ENCODE measurements around the gene NTRK2.

NTRK2 gene

GRCh38 chr9:84874022-84874421, 204.5 kb downstream of the NTRK2 start:
- TF ChIP-seq TAF1 (IDR thresholded peaks at IDR 0.05; ENCODE audit: low read depth, low read length) (no peak), POU2F2 (IDR thresholded peaks at IDR 0.05; ENCODE audit: low read depth, low read length) (no peak), PAX5 (IDR thresholded peaks at IDR 0.05; ENCODE audit: insufficient read depth, low read length, severe bottlenecking) (no peak), SPI1 (IDR thresholded peaks at IDR 0.05; ENCODE audit: low read depth, low read length) (no peak), POLR2AphosphoS5 (IDR thresholded peaks at IDR 0.05; ENCODE audit: low read depth, low read length) (no peak), POLR2A (IDR thresholded peaks at IDR 0.05; ENCODE audit: low read depth, low read length) (no peak)
- DNase-seq (ENCODE audit: insufficient read length, low spot score) (no peak), FAIRE-seq (no peak)

GRCh38 chr9:84874596-84874995, 205.1 kb downstream of the NTRK2 start:
- FAIRE-seq: no peak
- no peak for DNase-seq (ENCODE audit: insufficient read length, low spot score)
- no peak for TF ChIP-seq TAF1 (IDR thresholded peaks at IDR 0.05; ENCODE audit: low read depth, low read length)
- no peak for TF ChIP-seq POU2F2 (IDR thresholded peaks at IDR 0.05; ENCODE audit: low read depth, low read length)
- TF ChIP-seq SPI1 (IDR thresholded peaks at IDR 0.05; ENCODE audit: low read depth, low read length): no peak
- TF ChIP-seq POLR2A (IDR thresholded peaks at IDR 0.05; ENCODE audit: low read depth, low read length): no peak
- no peak for TF ChIP-seq PAX5 (IDR thresholded peaks at IDR 0.05; ENCODE audit: insufficient read depth, low read length, severe bottlenecking)
- TF ChIP-seq POLR2AphosphoS5 (IDR thresholded peaks at IDR 0.05; ENCODE audit: low read depth, low read length): no peak

- DNase-seq (ENCODE audit: insufficient read length, low spot score): no peak
- no peak for FAIRE-seq
- no peak for TF ChIP-seq POLR2AphosphoS5 (IDR thresholded peaks at IDR 0.05; ENCODE audit: low read depth, low read length)
- no peak for TF ChIP-seq TAF1 (IDR thresholded peaks at IDR 0.05; ENCODE audit: low read depth, low read length)
- no peak for TF ChIP-seq POLR2A (IDR thresholded peaks at IDR 0.05; ENCODE audit: low read depth, low read length)
- TF ChIP-seq SPI1 (IDR thresholded peaks at IDR 0.05; ENCODE audit: low read depth, low read length): no peak
- no peak for TF ChIP-seq POU2F2 (IDR thresholded peaks at IDR 0.05; ENCODE audit: low read depth, low read length)
- no peak for TF ChIP-seq PAX5 (IDR thresholded peaks at IDR 0.05; ENCODE audit: insufficient read depth, low read length, severe bottlenecking)
These were observed 205.7 kb downstream of the NTRK2 start for GRCh38 chr9:84875193-84875592.

GRCh38 chr9:84879631-84880030, 210.1 kb downstream of the NTRK2 start:
- TF ChIP-seq PAX5 (IDR thresholded peaks at IDR 0.05; ENCODE audit: insufficient read depth, low read length, severe bottlenecking) (no peak), TAF1 (IDR thresholded peaks at IDR 0.05; ENCODE audit: low read depth, low read length) (no peak), SPI1 (IDR thresholded peaks at IDR 0.05; ENCODE audit: low read depth, low read length) (no peak), POLR2AphosphoS5 (IDR thresholded peaks at IDR 0.05; ENCODE audit: low read depth, low read length) (no peak), POLR2A (IDR thresholded peaks at IDR 0.05; ENCODE audit: low read depth, low read length) (no peak), POU2F2 (IDR thresholded peaks at IDR 0.05; ENCODE audit: low read depth, low read length) (no peak)
- DNase-seq (ENCODE audit: insufficient read length, low spot score): no peak
- no peak for FAIRE-seq

- no peak for TF ChIP-seq PAX5 (IDR thresholded peaks at IDR 0.05; ENCODE audit: insufficient read depth, low read length, severe bottlenecking)
- TF ChIP-seq POLR2A (IDR thresholded peaks at IDR 0.05; ENCODE audit: low read depth, low read length): no peak
- no peak for FAIRE-seq
- DNase-seq (ENCODE audit: insufficient read length, low spot score): no peak
These were observed 211.3 kb downstream of the NTRK2 start for GRCh38 chr9:84880835-84881234.

- TF ChIP-seq TAF1 (IDR thresholded peaks at IDR 0.05; ENCODE audit: low read depth, low read length): no peak
- TF ChIP-seq PAX5 (IDR thresholded peaks at IDR 0.05; ENCODE audit: insufficient read depth, low read length, severe bottlenecking): no peak
- no peak for TF ChIP-seq SPI1 (IDR thresholded peaks at IDR 0.05; ENCODE audit: low read depth, low read length)
- no peak for TF ChIP-seq POU2F2 (IDR thresholded peaks at IDR 0.05; ENCODE audit: low read depth, low read length)
- no peak for TF ChIP-seq POLR2A (IDR thresholded peaks at IDR 0.05; ENCODE audit: low read depth, low read length)
- no peak for TF ChIP-seq POLR2AphosphoS5 (IDR thresholded peaks at IDR 0.05; ENCODE audit: low read depth, low read length)
- DNase-seq (ENCODE audit: insufficient read length, low spot score): no peak
- FAIRE-seq: no peak
These were observed 217.3 kb downstream of the NTRK2 start for GRCh38 chr9:84886866-84887265.

GRCh38 chr9:84891924-84892323, 222.4 kb downstream of the NTRK2 start:
- TF ChIP-seq TAF1 (IDR thresholded peaks at IDR 0.05; ENCODE audit: low read depth, low read length) (no peak), POLR2A (IDR thresholded peaks at IDR 0.05; ENCODE audit: low read depth, low read length) (no peak), SPI1 (IDR thresholded peaks at IDR 0.05; ENCODE audit: low read depth, low read length) (no peak), POU2F2 (IDR thresholded peaks at IDR 0.05; ENCODE audit: low read depth, low read length) (no peak), PAX5 (IDR thresholded peaks at IDR 0.05; ENCODE audit: insufficient read depth, low read length, severe bottlenecking) (no peak), POLR2AphosphoS5 (IDR thresholded peaks at IDR 0.05; ENCODE audit: low read depth, low read length) (no peak)
- no peak for FAIRE-seq
- DNase-seq (ENCODE audit: insufficient read length, low spot score): no peak

- no peak for FAIRE-seq
- TF ChIP-seq PAX5 (IDR thresholded peaks at IDR 0.05; ENCODE audit: insufficient read depth, low read length, severe bottlenecking): no peak
- TF ChIP-seq POLR2A (IDR thresholded peaks at IDR 0.05; ENCODE audit: low read depth, low read length): no peak
- no peak for TF ChIP-seq TAF1 (IDR thresholded peaks at IDR 0.05; ENCODE audit: low read depth, low read length)
- no peak for TF ChIP-seq POU2F2 (IDR thresholded peaks at IDR 0.05; ENCODE audit: low read depth, low read length)
- no peak for TF ChIP-seq SPI1 (IDR thresholded peaks at IDR 0.05; ENCODE audit: low read depth, low read length)
- no peak for TF ChIP-seq POLR2AphosphoS5 (IDR thresholded peaks at IDR 0.05; ENCODE audit: low read depth, low read length)
- DNase-seq (ENCODE audit: insufficient read length, low spot score): no peak
These were observed 224.0 kb downstream of the NTRK2 start for GRCh38 chr9:84893419-84894128.

GRCh38 chr9:84894859-84895258, 225.3 kb downstream of the NTRK2 start:
- FAIRE-seq (no peak), DNase-seq (ENCODE audit: insufficient read length, low spot score) (no peak)

More at GRCh38 chr9:84894859-84895258, 225.3 kb downstream of the NTRK2 start:
- TF ChIP-seq SPI1 (IDR thresholded peaks at IDR 0.05; ENCODE audit: low read depth, low read length) (no peak), POLR2AphosphoS5 (IDR thresholded peaks at IDR 0.05; ENCODE audit: low read depth, low read length) (no peak), PAX5 (IDR thresholded peaks at IDR 0.05; ENCODE audit: insufficient read depth, low read length, severe bottlenecking) (no peak), POLR2A (IDR thresholded peaks at IDR 0.05; ENCODE audit: low read depth, low read length) (no peak), TAF1 (IDR thresholded peaks at IDR 0.05; ENCODE audit: low read depth, low read length) (no peak), POU2F2 (IDR thresholded peaks at IDR 0.05; ENCODE audit: low read depth, low read length) (no peak)

All from GM12891 (cell line).